Gastroesophageal sphincter (tissue), 2 donors: ENCODE results near the gene GADD45B.

Experiments
- EP300 ChIP-seq: sonication (generic); formaldehyde crosslinking; IDR thresholded peaks from one replicate; pipeline ENCODE4 v1.6.1; 2017; ENCODE audit warnings: antibody characterized with exemption, mild to moderate bottlenecking
- POLR2A ChIP-seq, 2 donors: fragments of 450-650 bp; IDR thresholded peaks; one replicate each; pipeline ENCODE4 v1.6.1; 2017; ENCODE audit warnings: antibody characterized with exemption in 2 of 2, mild to moderate bottlenecking in 2 of 2, moderate library complexity in 1 of 2

- TF ChIP-seq POLR2A (IDR thresholded peaks at IDR 0.05) (no peak), EP300 (no peak)
Observed at GRCh38 chr19:2443116-2443784, 32.7 kb upstream of the GADD45B start.
